D341Med (cell line): ENCODE measurements around the gene CDC42SE2.

Source experiments
- DNase-seq: peaks from one replicate; pipeline ENCODE4 v3.0.0; 2012; ENCODE audit warnings: low spot score

The CDC42SE2 gene

DNA sequence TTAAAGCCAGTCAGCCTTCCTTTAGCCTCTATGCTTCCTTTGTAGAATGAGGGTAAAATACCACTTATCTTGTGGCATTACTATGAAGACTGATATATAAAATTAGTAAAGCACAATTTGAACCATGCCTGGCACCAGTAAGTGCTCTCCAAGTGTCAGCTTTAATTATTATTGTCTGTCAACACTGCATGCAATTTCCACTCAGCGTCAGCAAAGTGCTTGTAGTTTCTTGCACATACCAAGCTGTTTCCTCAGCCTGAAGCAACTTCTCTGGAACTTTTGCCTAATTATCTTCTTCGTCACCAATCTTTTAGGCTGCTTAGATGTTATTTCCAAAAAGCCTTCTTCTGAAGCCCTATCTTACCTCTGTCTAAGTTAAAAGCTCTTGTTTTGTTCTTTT lies 177.3 kb downstream of the CDC42SE2 start:
- DNase-seq = no peak
